HepG2 (cell line): ENCODE measurements around the gene PPAT. TPM values are rescaled to one million over a fixed set of nuclear protein-coding genes. Genes with fewer than 3 reads are reported as not detected.

Source experiments
- AKAP8 ChIP-seq: sonication (generic); formaldehyde crosslinking; IDR thresholded peaks from 2 replicates; pipeline ENCODE4 v1.5.1; 2020; ENCODE audit warnings: mild to moderate bottlenecking, missing genetic modification reagents
- CEBPZ ChIP-seq: IDR thresholded peaks from 2 replicates; pipeline ENCODE4 v1.6.1; 2012; ENCODE audit warnings: low read length, improper control_type of control experiment
- CHD2 ChIP-seq: IDR thresholded peaks from 2 replicates; pipeline ENCODE4 v1.6.1; 2011; ENCODE audit warnings: low read depth, low read length, improper control_type of control experiment
- DNMT1 ChIP-seq: sonication (generic); formaldehyde crosslinking; IDR thresholded peaks from 2 replicates; pipeline ENCODE4 v1.5.1; 2020; ENCODE audit warnings: mild to moderate bottlenecking, missing genetic modification reagents
- DNMT3B ChIP-seq: conservative IDR thresholded peaks from 2 replicates; pipeline ENCODE4 v1.6.1; 2016; ENCODE audit warnings: missing biosample characterization, control low read depth
- FOXC1 ChIP-seq: sonication (generic); formaldehyde crosslinking; IDR thresholded peaks from 2 replicates; pipeline ENCODE4 v1.8.0; 2022; ENCODE audit warnings: mild to moderate bottlenecking, missing genetic modification reagents, borderline replicate concordance
- GATAD2A ChIP-seq: IDR thresholded peaks from 2 replicates; pipeline ENCODE4 v1.6.1; 2016
- MAFK ChIP-seq, 2 experiments: IDR thresholded peaks in 1 of 2; conservative IDR thresholded peaks in 1 of 2; 2 replicates each; pipeline ENCODE4 v1.6.1; 2011; ENCODE audit warnings: improper control_type of control experiment in 2 of 2, low read length in 2 of 2
- MTA1 ChIP-seq: sonication (generic); formaldehyde crosslinking; IDR thresholded peaks from 2 replicates; pipeline ENCODE4 v1.4.0; 2020; ENCODE audit warnings: missing genetic modification reagents, mild to moderate bottlenecking, borderline replicate concordance
- NPAS2 ChIP-seq: sonication (generic); formaldehyde crosslinking; IDR thresholded peaks from 2 replicates; pipeline ENCODE4 v1.8.0; 2022; ENCODE audit warnings: mild to moderate bottlenecking, missing genetic modification reagents, borderline replicate concordance
- SIX1 ChIP-seq: sonication (generic); formaldehyde crosslinking; IDR thresholded peaks from 2 replicates; pipeline ENCODE4 v1.4.0; 2020; ENCODE audit warnings: missing genetic modification reagents, borderline replicate concordance
- SRSF9 ChIP-seq: fragments of 200-400 bp; formaldehyde crosslinking; IDR thresholded peaks from 2 replicates; pipeline ENCODE4 v1.6.1; 2018; ENCODE audit warnings: borderline replicate concordance, mild to moderate bottlenecking, low read depth, low read length; ENCODE audit not compliant: insufficient read depth, poor library complexity, severe bottlenecking
- TCF7 ChIP-seq: sonication (generic); IDR thresholded peaks from 2 replicates; pipeline ENCODE4 v1.6.1; 2016; ENCODE audit warnings: antibody characterized with exemption, low read depth
- ZBTB21 ChIP-seq: sonication (generic); formaldehyde crosslinking; IDR thresholded peaks from 2 replicates; pipeline ENCODE4 v1.4.0; 2020; ENCODE audit warnings: missing genetic modification reagents
- ZNF251 ChIP-seq: sonication (generic); formaldehyde crosslinking; IDR thresholded peaks from 2 replicates; pipeline ENCODE4 v1.9.0; 2021; ENCODE audit warnings: mild to moderate bottlenecking, missing genetic modification reagents
- ZNF260 ChIP-seq: sonication (generic); formaldehyde crosslinking; IDR thresholded peaks from 2 replicates; pipeline ENCODE4 v1.4.0; 2020; ENCODE audit warnings: missing genetic modification reagents, low read depth, mild to moderate bottlenecking, borderline replicate concordance
- ZNF609 ChIP-seq: sonication (generic); formaldehyde crosslinking; IDR thresholded peaks from 2 replicates; pipeline ENCODE4 v1.4.0; 2020; ENCODE audit warnings: mild to moderate bottlenecking, missing genetic modification reagents, borderline replicate concordance
- ZNF720 ChIP-seq: sonication (generic); formaldehyde crosslinking; IDR thresholded peaks from 2 replicates; pipeline ENCODE4 v1.4.0; 2020; ENCODE audit warnings: missing genetic modification reagents
- polyA plus RNA-seq, 8 experiments: library from polyadenylated mRNA; depleted of rRNA in 3 of 8; stranded (reverse) in 7 of 8; unstranded in 1 of 8; fragments of >200 nt; fragmentation: Illumina TruSeq in 4 of 8; extraction: Trizol in 4 of 8; gene quantifications; 2 replicates each; pipeline versions ENCODE4 v1.2.1 to v1.2.3, GENCODE V29; 2011 to 2016; ENCODE audit warnings: low read depth in 4 of 8, missing spikeins in 1 of 8, mixed read lengths in 1 of 8; ENCODE audit not compliant: insufficient read depth in 1 of 8
- total RNA-seq, 5 experiments: library from RNA; depleted of rRNA; stranded (reverse); fragments of >200 nt; fragmentation: Illumina TruSeq; extraction: Trizol; gene quantifications; 2 replicates each; pipeline ENCODE4 v1.2.3, GENCODE V29; 2016; ENCODE audit warnings: low read depth in 1 of 5

PPAT gene
- total and polyA plus RNA-seq, 2 of the 13 experiments (the other 11 are each of a cell fraction or from before 2014, with no cell fraction given): 16.9 to 62.6 TPM

DNA sequence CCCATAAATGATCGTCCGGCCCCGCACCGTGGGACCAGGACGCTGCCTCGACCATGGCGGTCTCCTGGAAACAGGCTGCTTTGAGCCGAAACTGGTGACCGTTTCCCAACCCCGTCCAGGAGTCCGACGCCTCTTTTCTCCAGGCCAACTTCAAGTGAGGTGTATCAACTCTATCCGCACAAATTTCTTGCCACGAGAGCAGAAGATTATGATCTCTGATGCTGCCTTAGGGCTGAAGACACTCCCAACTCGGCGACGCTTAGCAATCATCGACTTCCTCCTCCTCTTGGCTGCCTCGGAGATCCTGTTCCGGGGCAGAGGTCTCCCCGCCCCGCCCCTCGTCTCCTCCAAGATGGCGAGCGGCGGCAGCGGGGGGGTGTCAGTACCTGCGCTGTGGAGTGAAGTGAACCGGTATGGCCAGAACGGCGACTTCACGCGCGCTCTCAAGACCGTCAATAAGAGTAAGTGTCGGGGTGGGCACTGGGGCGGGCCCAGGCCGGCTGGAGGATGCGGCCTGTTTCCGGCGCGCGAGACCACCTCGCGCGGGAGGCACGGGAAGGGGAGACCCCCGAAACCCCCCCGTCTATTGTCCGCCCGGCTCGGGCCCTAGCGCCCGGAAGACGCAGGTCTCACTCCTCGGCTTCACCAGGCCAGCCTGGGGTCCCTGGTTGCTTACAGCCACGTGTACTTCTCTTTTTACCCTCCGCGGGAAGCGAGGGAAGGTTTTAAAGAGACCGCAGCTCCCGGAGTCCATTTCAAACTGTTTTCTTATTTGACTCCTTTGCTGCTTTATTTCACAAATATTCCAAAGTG, 32.1 kb upstream of the PPAT start, which contains the start of gene SRP72 (continued):
- no peak for TF ChIP-seq SRSF9
- TF ChIP-seq CHD2: no peak
- TF ChIP-seq MAFK (conservative IDR thresholded peaks at IDR 0.05 in 1 of 2, IDR thresholded peaks at IDR 0.05 in 1 of 2; ENCODE audit: low read length in 2 of 2): no peak
- TF ChIP-seq NPAS2 (CRISPR knock-in tag): no peak
- TF ChIP-seq AKAP8 (CRISPR knock-in tag): no peak
- TF ChIP-seq ZNF720 (CRISPR knock-in tag): no peak
- 0 out of 2 replicates have a peak, but pooled peaks have one; percentile 11 for TF ChIP-seq MTA1
- no peak for TF ChIP-seq ZNF609 (CRISPR knock-in tag)
- no peak for TF ChIP-seq ZNF251 (CRISPR knock-in tag)
- no peak for TF ChIP-seq TCF7
- TF ChIP-seq DNMT1 (CRISPR knock-in tag): no peak
- no peak; the same call in 1 of the 2 replicates for TF ChIP-seq GATAD2A (CRISPR knock-in tag)
- no peak for TF ChIP-seq ZNF260 (CRISPR knock-in tag)
- TF ChIP-seq CEBPZ: no peak
- TF ChIP-seq ZBTB21 (CRISPR knock-in tag): 0 out of 2 replicates have a peak, but pooled peaks have one; percentile 54
- peak; percentile 37; the same call in 1 of the 2 replicates for TF ChIP-seq DNMT3B (CRISPR knock-in tag)
- TF ChIP-seq FOXC1 (CRISPR knock-in tag): no peak
- TF ChIP-seq SIX1 (CRISPR knock-in tag): no peak
